Measurements from ENCODE around the gene DSCAM. TPM values are rescaled to one million over a fixed set of nuclear protein-coding genes. Genes with fewer than 3 reads are reported as not detected.

Gene DSCAM
- total and polyA plus RNA-seq, 2 experiments from 2014 or later, result 0.07 TPM; not detected in 1

DNA sequence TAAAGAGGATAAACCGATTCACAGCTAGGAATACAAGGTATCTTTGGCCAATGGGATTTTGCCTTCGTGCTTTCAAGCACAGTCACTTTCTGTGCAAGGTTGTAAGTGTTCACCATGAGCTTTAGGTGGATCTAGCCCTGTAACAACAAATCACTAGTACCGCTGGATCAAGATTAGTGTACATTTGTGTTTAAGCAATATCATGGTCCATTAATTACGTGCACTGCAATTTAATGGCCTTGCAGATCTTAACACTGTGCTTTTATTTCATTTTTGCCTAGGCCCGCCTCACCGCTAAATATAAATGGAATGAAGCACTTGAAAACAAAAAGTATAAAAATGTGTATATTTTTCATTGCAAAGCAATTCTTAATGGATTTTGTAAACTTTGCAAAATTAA lies 461.1 kb downstream of the DSCAM start (continued):
- TF ChIP-seq, protein P1, sequence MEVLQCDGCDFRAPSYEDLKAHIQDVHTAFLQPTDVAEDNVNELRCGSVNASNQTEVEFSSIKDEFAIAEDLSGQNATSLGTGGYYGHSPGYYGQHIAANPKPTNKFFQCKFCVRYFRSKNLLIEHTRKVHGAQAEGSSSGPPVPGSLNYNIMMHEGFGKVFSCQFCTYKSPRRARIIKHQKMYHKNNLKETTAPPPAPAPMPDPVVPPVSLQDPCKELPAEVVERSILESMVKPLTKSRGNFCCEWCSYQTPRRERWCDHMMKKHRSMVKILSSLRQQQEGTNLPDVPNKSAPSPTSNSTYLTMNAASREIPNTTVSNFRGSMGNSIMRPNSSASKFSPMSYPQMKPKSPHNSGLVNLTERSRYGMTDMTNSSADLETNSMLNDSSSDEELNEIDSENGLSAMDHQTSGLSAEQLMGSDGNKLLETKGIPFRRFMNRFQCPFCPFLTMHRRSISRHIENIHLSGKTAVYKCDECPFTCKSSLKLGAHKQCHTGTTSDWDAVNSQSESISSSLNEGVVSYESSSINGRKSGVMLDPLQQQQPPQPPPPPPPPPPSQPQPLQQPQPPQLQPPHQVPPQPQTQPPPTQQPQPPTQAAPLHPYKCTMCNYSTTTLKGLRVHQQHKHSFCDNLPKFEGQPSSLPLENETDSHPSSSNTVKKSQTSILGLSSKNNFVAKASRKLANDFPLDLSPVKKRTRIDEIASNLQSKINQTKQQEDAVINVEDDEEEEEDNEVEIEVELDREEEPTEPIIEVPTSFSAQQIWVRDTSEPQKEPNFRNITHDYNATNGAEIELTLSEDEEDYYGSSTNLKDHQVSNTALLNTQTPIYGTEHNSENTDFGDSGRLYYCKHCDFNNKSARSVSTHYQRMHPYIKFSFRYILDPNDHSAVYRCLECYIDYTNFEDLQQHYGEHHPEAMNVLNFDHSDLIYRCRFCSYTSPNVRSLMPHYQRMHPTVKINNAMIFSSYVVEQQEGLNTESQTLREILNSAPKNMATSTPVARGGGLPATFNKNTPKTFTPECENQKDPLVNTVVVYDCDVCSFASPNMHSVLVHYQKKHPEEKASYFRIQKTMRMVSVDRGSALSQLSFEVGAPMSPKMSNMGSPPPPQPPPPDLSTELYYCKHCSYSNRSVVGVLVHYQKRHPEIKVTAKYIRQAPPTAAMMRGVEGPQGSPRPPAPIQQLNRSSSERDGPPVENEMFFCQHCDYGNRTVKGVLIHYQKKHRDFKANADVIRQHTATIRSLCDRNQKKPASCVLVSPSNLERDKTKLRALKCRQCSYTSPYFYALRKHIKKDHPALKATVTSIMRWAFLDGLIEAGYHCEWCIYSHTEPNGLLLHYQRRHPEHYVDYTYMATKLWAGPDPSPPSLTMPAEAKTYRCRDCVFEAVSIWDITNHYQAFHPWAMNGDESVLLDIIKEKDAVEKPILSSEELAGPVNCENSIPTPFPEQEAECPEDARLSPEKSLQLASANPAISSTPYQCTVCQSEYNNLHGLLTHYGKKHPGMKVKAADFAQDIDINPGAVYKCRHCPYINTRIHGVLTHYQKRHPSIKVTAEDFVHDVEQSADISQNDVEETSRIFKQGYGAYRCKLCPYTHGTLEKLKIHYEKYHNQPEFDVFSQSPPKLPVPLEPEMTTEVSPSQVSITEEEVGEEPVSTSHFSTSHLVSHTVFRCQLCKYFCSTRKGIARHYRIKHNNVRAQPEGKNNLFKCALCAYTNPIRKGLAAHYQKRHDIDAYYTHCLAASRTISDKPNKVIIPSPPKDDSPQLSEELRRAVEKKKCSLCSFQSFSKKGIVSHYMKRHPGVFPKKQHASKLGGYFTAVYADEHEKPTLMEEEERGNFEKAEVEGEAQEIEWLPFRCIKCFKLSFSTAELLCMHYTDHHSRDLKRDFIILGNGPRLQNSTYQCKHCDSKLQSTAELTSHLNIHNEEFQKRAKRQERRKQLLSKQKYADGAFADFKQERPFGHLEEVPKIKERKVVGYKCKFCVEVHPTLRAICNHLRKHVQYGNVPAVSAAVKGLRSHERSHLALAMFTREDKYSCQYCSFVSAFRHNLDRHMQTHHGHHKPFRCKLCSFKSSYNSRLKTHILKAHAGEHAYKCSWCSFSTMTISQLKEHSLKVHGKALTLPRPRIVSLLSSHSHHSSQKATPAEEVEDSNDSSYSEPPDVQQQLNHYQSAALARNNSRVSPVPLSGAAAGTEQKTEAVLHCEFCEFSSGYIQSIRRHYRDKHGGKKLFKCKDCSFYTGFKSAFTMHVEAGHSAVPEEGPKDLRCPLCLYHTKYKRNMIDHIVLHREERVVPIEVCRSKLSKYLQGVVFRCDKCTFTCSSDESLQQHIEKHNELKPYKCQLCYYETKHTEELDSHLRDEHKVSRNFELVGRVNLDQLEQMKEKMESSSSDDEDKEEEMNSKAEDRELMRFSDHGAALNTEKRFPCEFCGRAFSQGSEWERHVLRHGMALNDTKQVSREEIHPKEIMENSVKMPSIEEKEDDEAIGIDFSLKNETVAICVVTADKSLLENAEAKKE (CRISPR knock-in tag; IDR thresholded peaks at IDR 0.05), result no peak
- no peak for TF ChIP-seq STAT1 (IDR thresholded peaks at IDR 0.05; ENCODE audit: unreplicated experiment)
- TF ChIP-seq ZNF331 (CRISPR knock-in tag; IDR thresholded peaks at IDR 0.05; ENCODE audit: low read depth), result no peak
- no peak for TF ChIP-seq POLR2AphosphoS5 (IDR thresholded peaks at IDR 0.05; ENCODE audit: low read depth)
- no peak for TF ChIP-seq JUNB (IDR thresholded peaks at IDR 0.05; ENCODE audit: unreplicated experiment)
- TF ChIP-seq ZNF114 (CRISPR knock-in tag; IDR thresholded peaks at IDR 0.05), result no peak
- TF ChIP-seq, protein P2, sequence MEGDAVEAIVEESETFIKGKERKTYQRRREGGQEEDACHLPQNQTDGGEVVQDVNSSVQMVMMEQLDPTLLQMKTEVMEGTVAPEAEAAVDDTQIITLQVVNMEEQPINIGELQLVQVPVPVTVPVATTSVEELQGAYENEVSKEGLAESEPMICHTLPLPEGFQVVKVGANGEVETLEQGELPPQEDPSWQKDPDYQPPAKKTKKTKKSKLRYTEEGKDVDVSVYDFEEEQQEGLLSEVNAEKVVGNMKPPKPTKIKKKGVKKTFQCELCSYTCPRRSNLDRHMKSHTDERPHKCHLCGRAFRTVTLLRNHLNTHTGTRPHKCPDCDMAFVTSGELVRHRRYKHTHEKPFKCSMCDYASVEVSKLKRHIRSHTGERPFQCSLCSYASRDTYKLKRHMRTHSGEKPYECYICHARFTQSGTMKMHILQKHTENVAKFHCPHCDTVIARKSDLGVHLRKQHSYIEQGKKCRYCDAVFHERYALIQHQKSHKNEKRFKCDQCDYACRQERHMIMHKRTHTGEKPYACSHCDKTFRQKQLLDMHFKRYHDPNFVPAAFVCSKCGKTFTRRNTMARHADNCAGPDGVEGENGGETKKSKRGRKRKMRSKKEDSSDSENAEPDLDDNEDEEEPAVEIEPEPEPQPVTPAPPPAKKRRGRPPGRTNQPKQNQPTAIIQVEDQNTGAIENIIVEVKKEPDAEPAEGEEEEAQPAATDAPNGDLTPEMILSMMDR (conservative IDR thresholded peaks at IDR 0.05; ENCODE audit: low read depth in 2 of 2), result no peak
- TF ChIP-seq EZH2phosphoT487 (IDR thresholded peaks at IDR 0.05; ENCODE audit: unreplicated experiment), result no peak

DNA sequence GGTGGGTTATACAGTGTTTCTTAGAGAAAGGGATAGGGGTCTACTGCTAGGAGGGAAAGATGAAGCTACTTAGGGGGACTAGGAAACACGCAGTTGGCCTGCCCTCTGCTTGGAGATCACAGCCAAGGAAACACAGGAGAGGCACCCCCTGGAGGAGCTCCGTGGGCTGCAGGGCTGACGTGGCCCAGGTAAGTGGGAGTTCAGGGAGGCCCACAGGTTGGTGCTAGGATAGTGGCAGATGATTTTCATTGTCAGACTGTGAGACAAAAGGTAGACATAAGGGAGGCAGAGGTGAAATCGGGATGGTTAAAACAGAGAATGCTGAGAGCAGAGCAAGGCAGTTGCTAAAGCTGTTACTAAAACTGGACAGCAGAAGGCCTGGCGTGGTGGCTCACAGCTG lies 463.0 kb downstream of the DSCAM start:
- TF ChIP-seq, protein P3, sequence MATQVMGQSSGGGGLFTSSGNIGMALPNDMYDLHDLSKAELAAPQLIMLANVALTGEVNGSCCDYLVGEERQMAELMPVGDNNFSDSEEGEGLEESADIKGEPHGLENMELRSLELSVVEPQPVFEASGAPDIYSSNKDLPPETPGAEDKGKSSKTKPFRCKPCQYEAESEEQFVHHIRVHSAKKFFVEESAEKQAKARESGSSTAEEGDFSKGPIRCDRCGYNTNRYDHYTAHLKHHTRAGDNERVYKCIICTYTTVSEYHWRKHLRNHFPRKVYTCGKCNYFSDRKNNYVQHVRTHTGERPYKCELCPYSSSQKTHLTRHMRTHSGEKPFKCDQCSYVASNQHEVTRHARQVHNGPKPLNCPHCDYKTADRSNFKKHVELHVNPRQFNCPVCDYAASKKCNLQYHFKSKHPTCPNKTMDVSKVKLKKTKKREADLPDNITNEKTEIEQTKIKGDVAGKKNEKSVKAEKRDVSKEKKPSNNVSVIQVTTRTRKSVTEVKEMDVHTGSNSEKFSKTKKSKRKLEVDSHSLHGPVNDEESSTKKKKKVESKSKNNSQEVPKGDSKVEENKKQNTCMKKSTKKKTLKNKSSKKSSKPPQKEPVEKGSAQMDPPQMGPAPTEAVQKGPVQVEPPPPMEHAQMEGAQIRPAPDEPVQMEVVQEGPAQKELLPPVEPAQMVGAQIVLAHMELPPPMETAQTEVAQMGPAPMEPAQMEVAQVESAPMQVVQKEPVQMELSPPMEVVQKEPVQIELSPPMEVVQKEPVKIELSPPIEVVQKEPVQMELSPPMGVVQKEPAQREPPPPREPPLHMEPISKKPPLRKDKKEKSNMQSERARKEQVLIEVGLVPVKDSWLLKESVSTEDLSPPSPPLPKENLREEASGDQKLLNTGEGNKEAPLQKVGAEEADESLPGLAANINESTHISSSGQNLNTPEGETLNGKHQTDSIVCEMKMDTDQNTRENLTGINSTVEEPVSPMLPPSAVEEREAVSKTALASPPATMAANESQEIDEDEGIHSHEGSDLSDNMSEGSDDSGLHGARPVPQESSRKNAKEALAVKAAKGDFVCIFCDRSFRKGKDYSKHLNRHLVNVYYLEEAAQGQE (IDR thresholded peaks at IDR 0.05; ENCODE audit: unreplicated experiment), result no peak
- no peak for TF ChIP-seq ZNF114 (CRISPR knock-in tag; IDR thresholded peaks at IDR 0.05)
- TF ChIP-seq, protein P2 (conservative IDR thresholded peaks at IDR 0.05; ENCODE audit: low read depth in 2 of 2), result no peak
- TF ChIP-seq ZNF331 (CRISPR knock-in tag; IDR thresholded peaks at IDR 0.05; ENCODE audit: low read depth), result no peak
- TF ChIP-seq JUNB (IDR thresholded peaks at IDR 0.05; ENCODE audit: unreplicated experiment), result no peak
- TF ChIP-seq EZH2phosphoT487 (IDR thresholded peaks at IDR 0.05; ENCODE audit: unreplicated experiment), result no peak
- TF ChIP-seq CREB1 (CRISPR knock-in tag; IDR thresholded peaks at IDR 0.05; ENCODE audit: low read depth), result no peak
- no peak for TF ChIP-seq EZH2 (IDR thresholded peaks at IDR 0.05; ENCODE audit: low read depth, unreplicated experiment)
- peaks cover 73% of the 10 kb centered on the region for H3K9me3 Mint-ChIP-seq
- Histone ChIP-seq H3K36me3 (ENCODE audit: insufficient read depth) (no peaks in the 10 kb centered on the region), H3K27ac (ENCODE audit: low read depth) (no peak overlapping the region), H3K79me2 (replicated peaks; ENCODE audit: insufficient read depth) (no peaks in the 10 kb centered on the region), H3K9me2 (ENCODE audit: insufficient read depth) (no peaks in the 10 kb centered on the region), H3K4me3 (no peak overlapping the region), H2AFZ (no peak overlapping the region), H3K4me1 (ENCODE audit: insufficient read depth) (no peaks in the 10 kb centered on the region), H4K20me1 (replicated peaks; ENCODE audit: insufficient read depth) (no peaks in the 10 kb centered on the region), H3K27me3 (ENCODE audit: insufficient read depth) (no peaks in the 10 kb centered on the region), H3F3A (replicated peaks; ENCODE audit: low read depth) (no peaks in the 10 kb centered on the region), H3K4me2 (no peak overlapping the region)
- no peak for ATAC-seq
- H3K27ac Mint-ChIP-seq, result no peak overlapping the region
- peaks cover 4% of the 10 kb centered on the region; the same call in 2 of the 3 replicates for H3K4me1 Mint-ChIP-seq
- DNase-seq (ENCODE audit: low spot score), result no peak
- no peak overlapping the region for H3K4me3 Mint-ChIP-seq
- H3K36me3 Mint-ChIP-seq (ENCODE audit: low read depth), result peaks cover 10% of the 10 kb centered on the region; the same call in 2 of the 3 replicates
- no peaks in the 10 kb centered on the region for H3K27me3 Mint-ChIP-seq (ENCODE audit: insufficient read depth, low read depth, poor library complexity)

Measured in GM23338 (cell line).